Stimulated activated CD8-positive, alpha-beta memory T cell treated with anti-CD3 and anti-CD28 coated beads, Interleukin-4, amount 100 ng/mL, for 4 hours (primary cell): ENCODE results near the gene SIN3A.
A peak's percentile ranks its signal among the peaks of the same experiment; 100 is the strongest.

Experiments used
- DNase-seq, 2 donors: peaks; one replicate each; pipeline ENCODE4 v3.0.0-alpha.2; 2020; ENCODE audit warnings: low read depth in 2 of 2, low spot score in 1 of 2

Gene SIN3A

DNA sequence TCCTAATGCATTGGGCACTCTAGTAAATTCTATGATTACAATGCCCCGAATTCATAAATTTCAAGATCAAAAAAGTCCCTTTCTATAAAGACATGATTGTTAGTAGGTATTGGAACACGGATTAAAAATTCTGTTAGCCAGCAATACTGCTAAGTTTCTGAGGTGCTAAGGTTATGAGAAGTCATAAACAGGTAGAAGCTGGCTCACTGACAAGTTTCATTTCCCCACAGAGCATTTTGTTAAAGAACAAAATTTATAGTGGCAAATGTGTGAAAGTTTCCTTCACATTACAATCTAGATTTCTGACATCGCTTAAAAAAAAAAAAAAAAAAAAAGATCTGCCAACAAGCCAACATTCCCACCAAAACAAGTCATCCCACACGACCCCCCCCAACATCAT lies 70.7 kb downstream of the SIN3A start:
- no peak for DNase-seq

DNA sequence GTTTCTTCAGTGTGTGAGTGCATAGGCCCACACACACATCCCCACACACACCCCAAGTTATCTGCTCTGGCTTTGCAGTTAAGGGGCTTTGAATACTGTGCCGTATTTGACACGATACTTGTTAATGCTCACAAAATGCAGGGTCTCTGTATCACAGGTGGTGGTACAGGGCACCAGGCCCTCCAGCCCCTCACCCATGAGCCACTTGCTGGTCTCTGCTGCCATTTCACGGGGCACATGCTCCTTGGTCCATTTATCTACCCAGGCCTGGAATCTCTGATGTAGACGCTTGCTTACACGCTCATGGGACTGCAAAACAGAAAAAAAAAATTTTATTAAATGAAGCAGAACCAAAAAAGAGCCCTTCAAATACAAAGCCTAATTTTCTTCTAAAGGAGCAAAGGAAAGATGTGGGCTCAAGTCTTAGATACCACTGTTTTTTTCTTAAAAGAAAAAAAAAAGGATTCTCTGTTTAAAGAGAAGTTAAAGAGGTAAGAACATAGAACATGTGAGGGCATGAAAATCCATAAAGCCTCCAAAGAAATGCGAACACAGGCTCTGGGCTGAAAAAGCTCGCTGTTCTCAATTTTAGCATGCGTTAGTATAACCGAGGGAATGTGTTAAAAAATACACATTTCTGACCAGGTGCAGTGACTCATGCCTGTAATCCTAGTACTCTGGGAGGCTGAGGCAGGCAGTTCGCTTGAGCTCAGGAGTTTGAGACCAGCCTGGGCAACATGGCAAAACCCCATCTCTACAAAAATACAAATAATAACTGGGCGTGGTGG lies 79.4 kb downstream of the SIN3A start:
- no peak for DNase-seq

DNA sequence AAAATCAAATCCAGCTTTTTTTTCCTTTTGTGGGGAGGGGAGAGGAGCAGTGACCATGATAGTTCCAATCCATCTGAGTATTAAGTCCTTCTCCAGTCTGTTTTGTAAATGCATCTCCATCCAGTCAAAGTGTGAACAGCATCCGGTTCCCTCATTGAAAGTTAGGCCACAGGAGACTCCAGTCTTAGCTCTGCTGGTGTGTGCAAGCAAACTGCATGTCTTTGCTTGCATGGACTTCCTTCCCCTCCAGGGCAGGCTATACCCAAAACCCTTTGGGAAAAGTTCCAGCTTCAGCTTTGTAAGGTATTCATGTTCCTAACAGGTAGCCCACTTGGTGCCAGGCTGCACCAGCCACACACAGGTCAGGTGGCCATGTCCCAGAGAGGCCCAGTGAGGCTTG lies 80.0 kb downstream of the SIN3A start:
- no peak for DNase-seq

DNA sequence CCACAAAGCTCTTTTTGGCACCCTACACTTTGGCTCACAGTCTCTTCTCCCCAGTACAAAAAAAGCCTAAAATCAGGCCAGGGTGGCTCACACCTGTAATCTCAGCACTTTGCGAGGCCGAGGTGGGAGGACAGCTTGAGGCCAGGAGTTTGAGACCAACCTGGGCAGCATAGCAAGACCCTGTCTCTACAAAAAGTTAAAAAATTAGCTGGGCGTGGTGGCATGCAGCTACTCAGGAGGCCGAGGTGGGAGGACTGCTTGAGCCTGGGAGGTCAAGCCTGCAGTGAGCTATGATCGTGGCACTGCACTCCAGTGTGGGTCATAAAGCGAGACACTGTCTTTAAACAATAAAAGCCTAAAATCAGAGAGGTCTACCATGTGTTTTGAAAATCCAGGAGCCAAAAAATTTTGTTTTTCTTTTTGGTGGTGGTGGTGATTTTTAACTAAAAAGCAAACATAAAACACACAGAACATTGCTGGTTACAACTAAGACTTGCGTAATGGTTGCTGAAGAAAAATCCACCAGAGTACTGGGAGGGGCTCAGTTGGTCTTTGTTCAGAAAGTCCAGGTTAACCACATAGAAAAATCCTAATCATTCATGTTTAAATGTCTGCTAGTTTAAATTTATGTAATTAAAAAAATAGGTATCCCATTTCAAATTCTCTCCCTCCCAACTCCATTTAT lies 81.5 kb downstream of the SIN3A start:
- no peak for DNase-seq

DNA sequence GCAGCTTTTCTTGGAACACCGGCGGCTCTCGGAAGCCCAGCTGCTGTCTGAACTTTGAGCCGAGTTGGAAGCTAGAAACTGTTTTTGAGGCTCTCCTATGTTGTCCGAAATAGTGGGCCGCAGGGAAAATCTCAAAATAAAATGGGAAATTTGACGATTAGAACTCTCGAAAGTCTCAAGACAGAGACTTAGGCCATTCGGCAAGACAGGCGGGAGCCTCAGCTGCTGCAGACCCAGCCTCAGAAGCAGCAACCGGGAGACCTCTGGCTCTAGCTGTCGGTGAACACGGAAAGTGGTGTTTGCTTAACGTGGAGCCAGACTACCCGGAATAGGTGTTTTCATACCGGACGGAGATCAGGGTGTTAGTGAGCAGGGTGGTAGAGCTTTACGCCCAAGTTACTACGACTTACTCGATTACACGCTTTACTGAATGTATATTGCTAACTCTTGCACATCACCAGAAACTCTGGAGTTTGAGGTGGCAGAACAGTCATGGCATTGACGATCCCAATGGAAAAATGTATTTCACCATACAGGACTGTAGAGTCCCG lies 82.7 kb downstream of the SIN3A start:
- DNase-seq = no peak

DNA sequence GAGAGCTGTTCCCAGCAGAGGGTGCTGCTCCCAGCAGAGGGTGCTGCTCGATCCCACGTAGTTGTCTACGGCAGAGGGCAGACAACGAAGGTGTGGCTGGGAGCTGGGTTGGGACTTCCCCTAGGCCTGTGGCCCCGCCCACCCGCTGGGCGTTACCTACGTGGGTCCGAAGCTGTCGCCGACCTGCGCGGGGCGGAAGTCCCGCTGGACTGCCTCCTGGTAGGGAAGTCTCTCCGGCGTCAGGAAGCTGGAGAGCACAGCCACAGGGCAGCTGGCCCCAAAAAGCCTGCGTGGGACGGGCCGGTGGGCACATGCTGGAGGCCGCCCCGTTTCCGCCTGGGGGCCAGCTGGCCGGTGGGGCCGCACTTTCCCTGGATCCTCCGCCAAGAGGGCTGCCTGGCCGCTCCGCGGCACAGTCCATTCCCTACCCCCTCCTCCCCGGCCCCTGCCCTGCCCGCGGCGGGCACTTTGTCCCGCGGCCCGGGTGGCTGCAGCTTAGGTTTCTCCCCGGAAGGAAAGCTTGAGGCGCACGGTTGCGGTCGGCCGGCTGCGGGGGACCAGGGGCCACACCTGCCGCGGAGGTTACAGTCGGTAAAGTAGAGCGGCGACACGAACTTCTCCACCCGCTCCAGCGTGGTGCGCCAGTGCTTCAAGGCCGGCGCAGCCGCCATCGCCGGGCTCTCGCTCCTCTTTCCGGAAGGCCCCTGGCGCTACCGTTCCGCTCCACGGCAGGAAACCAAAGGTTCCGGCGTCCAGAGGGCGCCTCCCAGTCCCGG lies 83.4 kb downstream of the SIN3A start, which contains the start of gene MAN2C1:
MAN2C1 (minus strand) TSS at position 695 of the 776 bp plus-strand sequence; CDS start at position 671, 24 bp downstream.
- peak; percentile 76 to 82 for DNase-seq

DNA sequence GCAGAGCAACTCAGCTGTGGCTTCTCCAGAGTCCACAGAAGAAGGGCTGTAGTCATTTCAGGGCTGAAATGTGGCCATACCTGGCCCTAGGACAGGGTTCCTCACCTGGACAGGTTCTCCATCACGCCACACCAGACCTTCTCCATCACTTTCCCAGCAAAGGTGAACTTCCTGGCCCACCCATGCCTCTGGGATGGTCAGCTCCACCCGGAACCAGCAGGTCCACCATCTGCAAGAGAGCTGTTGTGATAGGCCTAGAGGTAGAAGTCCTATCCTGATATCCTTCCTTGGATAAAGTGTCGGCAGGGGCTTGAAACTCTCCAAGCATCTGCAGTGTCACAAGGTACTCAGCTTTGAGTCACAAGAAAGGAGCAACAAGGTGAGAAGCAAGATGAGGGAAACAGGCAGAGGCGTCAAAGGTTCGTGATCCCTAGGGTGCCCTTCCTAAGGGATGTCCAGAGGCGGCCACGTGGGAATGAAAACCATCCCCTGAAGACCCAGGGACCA lies 84.0 kb downstream of the SIN3A start:
- DNase-seq = no peak

DNA sequence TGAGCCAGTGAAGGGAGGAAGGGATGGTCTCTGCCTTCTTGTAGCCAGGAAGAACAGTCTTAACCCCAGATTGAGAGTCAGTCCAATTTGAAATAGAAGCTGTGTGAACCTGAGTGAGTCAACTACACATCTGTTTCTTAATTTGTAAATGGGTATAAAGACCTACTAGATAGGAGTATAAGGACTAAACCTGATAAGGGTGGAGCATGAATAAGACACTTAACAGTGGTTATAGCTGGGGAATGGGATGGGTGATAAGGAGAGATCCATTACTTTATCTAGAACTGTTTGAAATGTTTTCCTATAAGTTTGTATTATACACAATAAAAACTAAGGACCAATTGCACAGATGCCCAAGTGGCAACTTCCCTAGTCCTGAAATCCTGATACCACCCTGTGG lies 84.5 kb downstream of the SIN3A start:
- DNase-seq = no peak

DNA sequence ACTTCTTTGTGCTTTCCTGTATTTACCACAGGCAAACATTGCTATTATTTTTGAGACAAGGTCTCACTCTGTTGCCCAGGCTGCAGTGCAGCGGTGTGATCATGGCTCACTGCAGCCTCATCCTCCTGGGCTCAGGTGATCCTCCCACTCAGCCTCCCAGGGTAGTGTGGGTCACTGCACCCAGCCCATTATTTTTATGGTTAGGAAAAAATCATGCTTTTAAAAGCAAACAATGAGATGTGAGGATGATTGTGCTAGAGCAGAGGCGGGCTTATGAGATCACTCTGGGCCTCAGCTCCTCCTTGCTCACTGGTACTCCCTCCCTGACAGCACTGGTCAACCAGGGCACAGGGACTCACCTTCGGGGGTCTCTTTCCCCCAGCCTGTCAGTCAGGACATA lies 85.3 kb downstream of the SIN3A start:
- DNase-seq = no peak

DNA sequence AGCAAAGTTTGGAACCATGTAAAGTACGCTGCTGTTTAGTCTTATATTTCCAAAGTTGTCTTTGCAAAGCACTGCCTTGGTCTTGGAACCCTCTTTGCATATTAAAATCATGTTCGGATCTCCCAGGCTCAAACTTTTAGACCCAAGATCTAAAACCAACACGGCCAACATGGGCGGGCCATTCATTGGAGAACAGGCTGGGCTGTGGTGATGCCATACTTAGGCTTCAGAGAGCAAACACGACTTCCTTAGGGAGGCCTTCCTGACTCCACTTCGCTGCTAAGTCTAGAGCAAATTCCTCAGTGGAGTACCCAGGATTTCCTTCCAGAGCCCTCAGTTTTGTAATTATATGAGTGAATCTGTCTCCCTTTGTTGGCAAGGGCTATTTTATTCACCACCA lies 86.6 kb downstream of the SIN3A start:
- no peak for DNase-seq

DNA sequence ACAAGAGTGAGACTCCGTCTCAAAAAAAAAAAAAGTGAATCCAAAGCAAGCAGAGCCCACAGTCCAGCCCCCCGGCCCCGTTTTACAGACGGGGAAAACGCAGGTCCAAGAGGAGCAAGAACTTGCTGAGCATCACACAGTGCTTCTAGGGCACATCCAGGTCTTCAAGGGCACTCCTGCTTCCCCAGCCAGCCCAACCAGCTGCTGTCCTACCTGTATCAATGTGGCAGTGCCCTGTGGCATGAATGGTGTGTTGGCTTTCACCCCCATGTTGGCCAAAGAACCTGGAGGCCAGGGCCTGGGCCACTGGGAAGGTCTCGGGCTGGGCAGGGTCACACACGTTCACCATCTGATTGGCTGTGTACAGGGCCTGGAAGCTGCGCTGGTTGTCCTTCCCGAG lies 87.7 kb downstream of the SIN3A start:
- DNase-seq = no peak

DNA sequence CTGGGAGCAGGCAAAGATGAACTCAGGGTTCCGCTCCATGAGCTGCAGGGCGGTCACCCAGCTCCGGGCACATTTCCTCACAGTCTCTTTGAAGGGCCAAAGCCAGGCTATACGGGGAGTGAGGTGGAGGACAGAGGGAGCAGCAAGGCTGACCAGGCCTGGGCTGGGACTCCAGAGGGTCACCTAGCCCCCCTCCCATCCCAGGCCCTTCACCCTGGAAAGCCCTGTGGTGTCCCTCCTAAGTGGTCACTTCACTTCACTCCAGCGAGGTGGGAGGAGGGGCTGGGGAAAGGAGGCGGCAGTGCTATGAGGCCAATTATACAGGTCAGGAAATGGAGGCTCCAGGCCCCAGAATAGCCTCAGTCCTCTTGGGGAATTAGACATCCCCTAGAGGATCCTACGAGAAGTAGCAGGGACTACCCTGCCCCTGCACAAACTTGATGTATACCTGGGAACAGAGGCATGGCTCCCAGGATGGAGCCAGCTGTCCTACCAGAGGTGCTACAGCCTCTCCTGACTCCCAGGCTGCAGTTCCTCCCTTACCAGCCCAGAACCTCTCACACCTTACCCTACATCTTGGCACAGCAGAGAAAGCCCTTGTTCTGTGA lies 88.7 kb downstream of the SIN3A start:
- DNase-seq = no peak

DNA sequence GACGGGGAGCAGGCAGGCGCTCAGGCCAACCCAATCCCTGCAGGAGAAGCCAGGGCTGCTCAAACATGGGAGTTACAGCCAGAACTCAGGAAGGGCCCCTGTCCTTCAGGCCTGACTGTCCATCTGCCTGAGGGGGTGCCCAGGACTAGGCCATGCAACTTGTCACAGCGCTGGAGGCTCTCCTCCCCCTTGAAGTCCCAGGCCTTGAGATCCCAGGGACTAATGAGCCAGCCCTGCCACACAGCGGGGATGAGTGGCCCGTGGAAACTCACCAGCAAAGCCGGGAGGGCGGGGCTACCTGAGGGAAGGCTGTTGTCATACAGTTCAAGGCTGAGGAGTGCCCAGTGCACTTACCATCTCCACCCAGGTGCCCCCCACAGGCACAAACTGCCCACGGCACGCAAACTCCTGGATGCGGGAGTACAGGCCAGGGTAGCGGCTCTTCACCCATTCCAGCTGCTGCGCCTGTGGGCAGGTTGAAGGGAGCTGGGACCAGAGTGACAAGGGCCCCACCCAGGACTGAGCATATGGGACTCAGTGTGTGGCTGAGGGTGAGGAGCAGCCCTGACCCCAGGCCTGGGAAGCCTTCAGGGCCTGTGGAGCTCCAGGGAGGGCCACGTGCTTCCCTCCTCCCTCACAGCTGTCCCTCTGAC lies 89.4 kb downstream of the SIN3A start:
- no peak for DNase-seq

DNA sequence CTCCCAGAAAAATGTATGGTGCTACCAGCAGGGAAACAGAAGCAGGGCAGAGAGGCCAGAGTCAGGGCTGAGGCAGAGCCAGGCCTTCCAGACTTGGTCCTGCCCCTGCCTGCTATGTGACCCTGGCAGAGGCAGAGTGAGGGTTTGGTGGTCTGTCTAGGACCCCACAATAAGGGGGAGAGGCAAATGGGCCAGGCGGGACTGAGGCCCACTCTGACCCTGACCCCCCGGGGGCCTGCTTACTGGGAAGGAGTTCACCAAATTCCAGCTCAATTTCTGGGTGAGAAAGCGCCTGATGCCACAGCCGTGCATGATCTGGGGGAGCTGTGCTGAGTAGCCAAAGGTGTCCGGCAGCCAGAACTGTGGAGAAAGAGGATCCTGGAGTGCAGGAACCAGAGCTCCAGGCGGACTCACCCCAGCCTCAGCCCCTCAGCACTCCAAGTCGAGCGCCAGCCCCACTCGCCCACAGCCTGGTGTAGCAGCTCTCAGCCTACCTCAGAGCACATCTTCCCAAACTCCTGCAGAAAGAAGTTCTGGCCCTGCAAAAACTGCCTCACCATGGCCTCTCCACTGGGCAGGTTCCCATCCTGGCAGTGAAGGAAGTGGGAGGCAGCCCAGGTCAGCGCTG lies 90.0 kb downstream of the SIN3A start:
- no peak for DNase-seq

DNA sequence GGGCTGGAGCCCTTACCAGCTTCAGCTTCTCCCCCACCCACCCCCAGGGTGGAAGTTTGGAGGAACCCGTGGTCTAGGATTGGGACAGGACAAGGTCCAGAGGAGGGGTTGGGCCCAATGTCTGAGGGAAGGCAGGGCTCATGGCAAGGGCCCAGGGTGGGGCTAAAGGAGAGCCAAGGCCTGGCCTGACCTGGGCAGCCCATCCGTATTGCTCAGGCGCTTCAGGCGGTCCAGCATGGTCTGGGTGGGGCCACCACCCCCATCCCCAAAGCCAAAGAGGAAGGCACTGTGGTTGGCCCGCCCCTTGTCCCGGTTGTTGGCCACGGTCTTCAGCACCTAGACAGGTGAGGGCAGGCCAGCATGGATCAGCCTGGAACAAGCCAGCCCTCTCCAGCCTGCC lies 90.6 kb downstream of the SIN3A start:
- no peak for DNase-seq

DNA sequence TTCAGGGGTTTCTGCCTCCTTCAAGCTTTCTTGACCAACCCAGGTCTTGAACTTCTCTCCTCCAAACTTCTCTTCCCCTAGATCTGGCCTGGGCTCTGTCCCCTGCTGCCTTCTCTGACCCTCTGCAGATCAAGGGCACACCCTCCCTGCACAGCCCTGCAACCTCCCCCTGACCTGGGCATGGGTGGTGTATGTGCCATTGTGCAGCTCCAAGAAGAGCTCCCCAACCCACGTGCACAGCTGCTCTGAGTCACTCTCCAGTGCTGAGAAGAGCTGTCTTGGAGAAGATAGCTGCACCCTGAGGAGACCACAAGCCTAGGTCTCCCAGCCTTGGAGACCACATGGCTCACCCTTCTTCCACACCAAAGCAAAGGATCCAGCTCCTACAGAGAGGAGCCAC lies 91.1 kb downstream of the SIN3A start:
- no peak for DNase-seq

DNA sequence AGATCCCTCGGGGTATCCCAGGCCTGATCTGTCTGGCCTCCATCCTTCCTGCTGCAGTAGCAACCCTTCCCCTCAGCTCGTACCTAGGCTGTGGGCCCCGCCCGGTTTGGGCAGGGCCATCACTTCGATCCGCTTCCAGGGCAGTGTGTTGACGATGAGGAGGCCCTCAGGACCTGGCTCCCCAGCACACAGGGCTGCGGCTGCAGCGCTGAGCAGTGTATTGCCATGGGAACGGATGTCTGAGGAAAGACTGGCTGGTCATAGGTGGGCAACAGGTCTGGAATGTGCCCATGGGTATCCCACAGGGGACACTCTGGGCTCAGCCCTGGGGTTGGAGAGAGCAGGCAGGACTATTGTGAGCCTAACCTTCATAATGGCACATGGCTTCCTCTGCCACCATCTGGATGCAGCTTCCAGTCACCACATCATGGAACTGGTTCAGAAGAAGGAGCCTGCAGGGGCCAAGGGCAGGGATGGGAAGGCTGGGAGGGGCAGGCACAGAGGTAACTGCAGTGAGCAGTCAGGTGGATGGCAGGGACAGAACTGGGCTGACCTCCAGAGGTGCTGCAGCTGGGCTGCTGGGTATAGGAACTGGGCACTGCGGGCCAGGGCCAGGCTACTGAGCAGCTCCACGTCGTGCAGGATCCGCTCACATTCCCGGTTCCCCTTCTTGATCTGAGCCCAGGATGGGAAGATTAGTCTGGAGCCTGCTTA lies 91.8 kb downstream of the SIN3A start:
- no peak for DNase-seq

DNA sequence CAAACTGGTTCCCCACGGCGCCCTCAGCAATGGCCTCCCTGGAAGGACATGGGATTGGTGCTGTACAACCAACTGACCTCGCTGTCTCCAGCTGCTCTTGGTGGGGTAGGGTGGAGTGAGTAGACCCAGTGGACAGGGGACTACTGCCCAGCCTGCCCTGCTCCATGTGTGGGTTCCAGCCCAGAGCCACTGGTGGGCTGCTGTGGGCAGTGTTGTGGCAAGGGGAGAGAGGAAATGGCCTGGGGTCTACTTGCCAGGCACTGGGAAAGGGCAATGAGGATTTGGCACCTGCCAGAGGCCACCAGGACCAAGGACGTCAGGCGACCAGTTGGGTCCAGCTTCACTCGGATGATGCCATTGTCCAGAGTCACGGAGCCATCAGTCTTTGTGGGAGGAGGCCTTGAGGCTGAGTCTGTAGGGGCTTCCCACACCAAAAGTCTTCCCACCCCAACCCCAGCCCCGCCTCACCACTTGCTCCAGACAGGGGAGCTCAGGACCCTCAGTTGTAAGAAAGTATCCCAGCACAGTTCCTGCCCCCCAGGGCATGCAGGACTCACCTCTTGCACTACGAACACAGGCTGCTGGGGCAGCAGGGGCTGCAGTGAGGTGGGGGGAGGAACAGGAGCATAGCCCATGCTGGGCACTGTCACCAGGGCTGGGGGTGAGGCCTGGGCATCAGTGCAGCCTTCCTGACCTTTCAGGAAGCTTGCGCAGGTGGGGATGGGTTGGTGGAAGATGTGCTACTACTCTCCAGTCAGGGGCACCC lies 92.5 kb downstream of the SIN3A start:
- no peak for DNase-seq
